CD4-positive, alpha-beta T cell treated with Interleukin-1 beta for 1 hour (primary cell): ENCODE data around the gene TGFBR2.

Source experiments
- DNase-seq, 2 donors: peaks; one replicate each; pipeline ENCODE4 v3.0.0-alpha.2; 2020 to 2022

TGFBR2 gene

GRCh38 chr3:30675006-30675405 is 68.6 kb downstream of the TGFBR2 start:
- no peak for DNase-seq

- no peak for DNase-seq
Measured at GRCh38 chr3:30675774-30676173, 69.4 kb downstream of the TGFBR2 start.

GRCh38 chr3:30676424-30677346 is 70.3 kb downstream of the TGFBR2 start:
- no peak for DNase-seq

GRCh38 chr3:30677347-30677685 is 70.9 kb downstream of the TGFBR2 start:
- no peak for DNase-seq

- no peak for DNase-seq
Measured at GRCh38 chr3:30679045-30679444, 72.6 kb downstream of the TGFBR2 start.

GRCh38 chr3:30680789-30681648 is 74.6 kb downstream of the TGFBR2 start:
- DNase-seq = no peak

- DNase-seq = no peak
Measured at GRCh38 chr3:30681649-30682211, 75.3 kb downstream of the TGFBR2 start.

GRCh38 chr3:30682434-30683155 is 76.2 kb downstream of the TGFBR2 start:
- DNase-seq = no peak

- DNase-seq = no peak
Measured at GRCh38 chr3:30683769-30684168, 77.4 kb downstream of the TGFBR2 start.

GRCh38 chr3:30684356-30684755 is 78.0 kb downstream of the TGFBR2 start:
- DNase-seq = no peak

GRCh38 chr3:30685267-30685667 is 78.9 kb downstream of the TGFBR2 start:
- DNase-seq = no peak

GRCh38 chr3:30686176-30686575 is 79.8 kb downstream of the TGFBR2 start:
- DNase-seq = no peak

- DNase-seq = no peak
Measured at GRCh38 chr3:30686799-30687198, 80.4 kb downstream of the TGFBR2 start.

- no peak for DNase-seq
Measured at GRCh38 chr3:30687930-30688570, 81.6 kb downstream of the TGFBR2 start.

- no peak for DNase-seq
Measured at GRCh38 chr3:30688776-30689641, 82.6 kb downstream of the TGFBR2 start.

- DNase-seq = no peak
Measured at GRCh38 chr3:30690199-30690598, 83.8 kb downstream of the TGFBR2 start.

GRCh38 chr3:30691249-30691880 is 85.0 kb downstream of the TGFBR2 start:
- DNase-seq = no peak

GRCh38 chr3:30691944-30692343 is 85.5 kb downstream of the TGFBR2 start:
- no peak for DNase-seq

GRCh38 chr3:30692498-30693130 is 86.2 kb downstream of the TGFBR2 start:
- no peak for DNase-seq

GRCh38 chr3:30693470-30694120 is 87.2 kb downstream of the TGFBR2 start:
- peak; percentile 49 to 73 for DNase-seq
